Measurements from ENCODE around the gene AP4M1.
"Not testable (repeated sequence)": the region's sequence is repeated elsewhere in the genome, so short reads cannot be mapped to it uniquely, and the experiment has no call there.

The AP4M1 gene

DNA sequence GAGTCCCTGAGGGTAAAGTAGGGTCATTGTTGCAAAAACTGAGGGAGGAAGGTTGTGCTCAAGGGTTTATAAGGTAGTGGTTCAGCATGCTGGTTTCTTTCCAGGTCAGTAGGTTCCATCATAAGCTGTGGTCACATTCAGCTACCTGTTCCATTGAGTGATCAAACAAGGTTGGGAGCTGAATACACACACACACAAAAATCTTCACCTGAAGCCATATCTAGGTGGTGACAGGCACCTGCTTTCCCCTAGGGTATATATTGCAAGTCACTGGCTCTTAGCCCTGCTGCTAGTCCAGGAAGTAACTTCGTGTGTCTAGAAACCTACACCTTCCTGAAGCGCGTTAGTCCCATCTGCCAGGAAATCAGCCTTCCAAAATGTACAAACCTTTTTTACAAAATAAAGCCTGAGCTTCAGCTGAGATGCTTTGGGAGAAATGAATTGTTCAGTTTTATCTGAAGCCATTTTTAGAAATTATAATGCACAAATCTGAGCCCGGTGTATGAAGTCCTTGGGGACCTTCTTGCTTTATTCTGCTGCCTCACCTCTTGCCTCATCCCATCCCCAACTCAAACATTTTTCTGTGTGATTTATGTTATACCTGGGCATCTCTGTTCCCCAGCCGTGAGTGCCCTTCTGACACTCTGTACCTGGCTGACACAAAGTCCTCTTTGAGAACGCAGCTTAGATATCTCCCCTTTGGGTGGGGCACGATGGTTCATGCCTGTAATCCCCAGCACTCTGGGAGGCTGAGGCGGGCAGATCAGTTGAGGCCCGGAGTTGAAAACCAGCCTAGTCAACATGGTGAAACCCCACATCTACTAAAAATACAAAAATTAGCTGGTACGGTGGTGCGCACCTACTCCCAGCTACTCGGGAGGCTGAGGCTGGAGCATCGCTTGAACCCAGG, 36.7 kb downstream of the AP4M1 start:
- Histone ChIP-seq H2AFZ (ENCODE audit: low read length) (no peak overlapping the region), H3K9ac (ENCODE audit: low read length) (no peak overlapping the region), H3K9me2 (replicated peaks; ENCODE audit: insufficient read depth, low read length) (no peaks in the 10 kb centered on the region), H3K79me2 (ENCODE audit: low read length) (no peaks in the 10 kb centered on the region), H3K27ac (ENCODE audit: low read length) (no peak overlapping the region), H3K9me3 (replicated peaks; ENCODE audit: insufficient read depth, low read length) (no peaks in the 10 kb centered on the region), H3K27me3 (replicated peaks; ENCODE audit: insufficient read depth, low read length) (no peaks in the 10 kb centered on the region), H3K4me3 (ENCODE audit: low read length) (no peak overlapping the region), H4K20me1 (ENCODE audit: insufficient read depth, low read length) (no peaks in the 10 kb centered on the region), H3K4me2 (ENCODE audit: low read depth, low read length) (no peak overlapping the region), H3K4me1 (ENCODE audit: low read length) (peaks cover 3% of the 10 kb centered on the region; the same call in 1 of the 2 replicates), H3K36me3 (replicated peaks; ENCODE audit: insufficient read depth, low read length) (no peaks in the 10 kb centered on the region), H3F3A (ENCODE audit: insufficient read depth, low read length) (no peaks in the 10 kb centered on the region)
- no peak for DNase-seq
- no peak for TF ChIP-seq EZH2phosphoT487 (IDR thresholded peaks at IDR 0.05; ENCODE audit: low read length)
- TF ChIP-seq, protein P1, sequence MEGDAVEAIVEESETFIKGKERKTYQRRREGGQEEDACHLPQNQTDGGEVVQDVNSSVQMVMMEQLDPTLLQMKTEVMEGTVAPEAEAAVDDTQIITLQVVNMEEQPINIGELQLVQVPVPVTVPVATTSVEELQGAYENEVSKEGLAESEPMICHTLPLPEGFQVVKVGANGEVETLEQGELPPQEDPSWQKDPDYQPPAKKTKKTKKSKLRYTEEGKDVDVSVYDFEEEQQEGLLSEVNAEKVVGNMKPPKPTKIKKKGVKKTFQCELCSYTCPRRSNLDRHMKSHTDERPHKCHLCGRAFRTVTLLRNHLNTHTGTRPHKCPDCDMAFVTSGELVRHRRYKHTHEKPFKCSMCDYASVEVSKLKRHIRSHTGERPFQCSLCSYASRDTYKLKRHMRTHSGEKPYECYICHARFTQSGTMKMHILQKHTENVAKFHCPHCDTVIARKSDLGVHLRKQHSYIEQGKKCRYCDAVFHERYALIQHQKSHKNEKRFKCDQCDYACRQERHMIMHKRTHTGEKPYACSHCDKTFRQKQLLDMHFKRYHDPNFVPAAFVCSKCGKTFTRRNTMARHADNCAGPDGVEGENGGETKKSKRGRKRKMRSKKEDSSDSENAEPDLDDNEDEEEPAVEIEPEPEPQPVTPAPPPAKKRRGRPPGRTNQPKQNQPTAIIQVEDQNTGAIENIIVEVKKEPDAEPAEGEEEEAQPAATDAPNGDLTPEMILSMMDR (IDR thresholded peaks at IDR 0.05; ENCODE audit: low read length), result no peak
- no peak for TF ChIP-seq EZH2 (optimal IDR thresholded peaks at IDR 0.05; ENCODE audit: low read depth, low read length)

DNA sequence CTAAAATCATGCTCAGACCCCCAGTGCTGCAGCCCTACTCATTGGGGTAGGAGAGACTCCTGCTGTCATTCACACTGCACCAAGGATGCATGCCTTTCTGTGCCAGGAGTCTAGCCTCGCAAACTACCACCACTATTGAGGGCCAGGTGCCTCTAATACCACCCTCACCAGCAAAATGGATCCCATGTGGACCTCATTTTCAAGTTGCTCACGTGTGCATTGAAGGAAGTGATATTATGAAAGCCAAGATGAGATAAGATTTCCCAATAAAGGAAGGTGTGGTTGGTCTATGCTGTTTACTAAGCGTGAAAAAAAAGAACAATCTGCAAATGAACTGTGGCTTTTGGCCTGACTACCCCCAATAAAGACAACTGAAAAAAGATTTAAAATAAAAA, 40.1 kb downstream of the AP4M1 start:
- H3K4me3 ChIP-seq (ENCODE audit: low read length), result no peak overlapping the region
- no peaks in the 10 kb centered on the region for H3F3A ChIP-seq (ENCODE audit: insufficient read depth, low read length)
- no peaks in the 10 kb centered on the region for H3K36me3 ChIP-seq (replicated peaks; ENCODE audit: insufficient read depth, low read length)
- H3K9ac ChIP-seq (ENCODE audit: low read length), result no peak overlapping the region
- H2AFZ ChIP-seq (ENCODE audit: low read length), result 0 out of 2 replicates have a peak overlapping the region, but pooled peaks have one; percentile 34
- H4K20me1 ChIP-seq (ENCODE audit: insufficient read depth, low read length), result no peaks in the 10 kb centered on the region
- no peaks in the 10 kb centered on the region for H3K27me3 ChIP-seq (replicated peaks; ENCODE audit: insufficient read depth, low read length)
- H3K27ac ChIP-seq (ENCODE audit: low read length), result no peak overlapping the region
- no peak for DNase-seq
- H3K79me2 ChIP-seq (ENCODE audit: low read length), result no peaks in the 10 kb centered on the region
- H3K9me2 ChIP-seq (replicated peaks; ENCODE audit: insufficient read depth, low read length), result no peaks in the 10 kb centered on the region
- H3K4me2 ChIP-seq (ENCODE audit: low read depth, low read length), result no peak overlapping the region
- H3K9me3 ChIP-seq (replicated peaks; ENCODE audit: insufficient read depth, low read length), result no peaks in the 10 kb centered on the region
- TF ChIP-seq EZH2 (optimal IDR thresholded peaks at IDR 0.05; ENCODE audit: low read depth, low read length) (no peak), EZH2phosphoT487 (IDR thresholded peaks at IDR 0.05; ENCODE audit: low read length) (no peak)
- TF ChIP-seq, protein P1 (IDR thresholded peaks at IDR 0.05; ENCODE audit: low read length), result no peak
- peaks cover 3% of the 10 kb centered on the region; the same call in 1 of the 2 replicates for H3K4me1 ChIP-seq (ENCODE audit: low read length)

DNA sequence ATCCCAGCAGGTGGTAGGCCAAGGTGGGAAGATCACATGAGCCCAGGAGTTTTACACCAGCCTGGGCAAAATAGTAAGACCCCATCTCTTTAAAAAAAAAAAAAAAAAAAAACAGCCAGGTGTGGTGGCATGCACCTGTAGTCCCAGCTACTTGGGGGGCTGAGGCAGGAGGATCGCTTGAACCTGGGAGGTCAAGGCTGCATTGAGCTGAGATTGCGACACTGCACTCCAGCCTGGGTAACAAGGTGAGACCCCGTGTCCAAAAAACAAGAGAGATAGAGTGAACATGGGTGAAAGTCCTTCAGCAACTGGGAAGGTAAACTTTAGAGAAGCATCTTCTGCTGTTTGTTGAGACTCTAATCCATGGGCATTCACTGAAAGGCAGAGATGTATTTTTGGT, 41.0 kb downstream of the AP4M1 start:
- Histone ChIP-seq H3K9ac (ENCODE audit: low read length) (no peak overlapping the region), H3K4me1 (ENCODE audit: low read length) (peaks cover 3% of the 10 kb centered on the region; the same call in 1 of the 2 replicates), H3K36me3 (replicated peaks; ENCODE audit: insufficient read depth, low read length) (no peaks in the 10 kb centered on the region), H4K20me1 (ENCODE audit: insufficient read depth, low read length) (no peaks in the 10 kb centered on the region), H3K4me3 (ENCODE audit: low read length) (no peak overlapping the region), H3K9me3 (replicated peaks; ENCODE audit: insufficient read depth, low read length) (no peaks in the 10 kb centered on the region), H3K27ac (ENCODE audit: low read length) (no peak overlapping the region), H3K79me2 (ENCODE audit: low read length) (no peaks in the 10 kb centered on the region), H3K9me2 (replicated peaks; ENCODE audit: insufficient read depth, low read length) (no peaks in the 10 kb centered on the region), H3K27me3 (replicated peaks; ENCODE audit: insufficient read depth, low read length) (no peaks in the 10 kb centered on the region), H2AFZ (ENCODE audit: low read length) (no peak overlapping the region), H3F3A (ENCODE audit: insufficient read depth, low read length) (no peaks in the 10 kb centered on the region), H3K4me2 (ENCODE audit: low read depth, low read length) (no peak overlapping the region)
- no peak for DNase-seq
- TF ChIP-seq EZH2phosphoT487 (IDR thresholded peaks at IDR 0.05; ENCODE audit: low read length) (no peak), EZH2 (optimal IDR thresholded peaks at IDR 0.05; ENCODE audit: low read depth, low read length) (no peak)
- TF ChIP-seq, protein P1 (IDR thresholded peaks at IDR 0.05; ENCODE audit: low read length), result no peak

DNA sequence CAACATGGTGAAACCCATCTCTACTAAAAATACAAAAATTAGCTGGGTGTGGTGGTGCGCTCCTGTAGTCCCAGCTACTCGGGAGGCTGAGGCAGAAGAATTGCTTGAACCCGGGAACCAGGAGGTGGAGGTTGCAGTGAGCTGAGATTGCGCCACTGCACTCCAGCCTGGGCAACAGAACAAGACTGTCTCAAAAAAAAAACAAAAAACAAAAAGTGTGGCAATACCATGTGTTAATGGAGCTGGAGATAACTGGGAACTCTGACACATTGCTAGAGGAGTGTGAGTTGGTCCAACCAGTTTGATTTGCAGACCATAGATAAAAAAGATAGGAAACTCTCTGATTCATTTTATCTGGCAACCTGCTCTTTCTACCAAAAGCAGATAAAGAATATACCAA, 44.9 kb downstream of the AP4M1 start:
- not testable (repeated sequence) for H3K9me2 ChIP-seq (replicated peaks; ENCODE audit: insufficient read depth, low read length); H3K4me2 ChIP-seq (ENCODE audit: low read depth, low read length); H3K9me3 ChIP-seq (replicated peaks; ENCODE audit: insufficient read depth, low read length); H3K27me3 ChIP-seq (replicated peaks; ENCODE audit: insufficient read depth, low read length); DNase-seq; H4K20me1 ChIP-seq (ENCODE audit: insufficient read depth, low read length); H3K36me3 ChIP-seq (replicated peaks; ENCODE audit: insufficient read depth, low read length); H3K4me3 ChIP-seq (ENCODE audit: low read length); H3K27ac ChIP-seq (ENCODE audit: low read length); H2AFZ ChIP-seq (ENCODE audit: low read length); H3K9ac ChIP-seq (ENCODE audit: low read length)
- H3K79me2 ChIP-seq (ENCODE audit: low read length), result peaks cover 18% of the 10 kb centered on the region
- H3F3A ChIP-seq (ENCODE audit: insufficient read depth, low read length), result peaks cover 14% of the 10 kb centered on the region; the same call in 1 of the 2 replicates
- peaks cover 13% of the 10 kb centered on the region for H3K4me1 ChIP-seq (ENCODE audit: low read length)

Measured in MM.1S (cell line).